Measurements from ENCODE around the gene BCKDHB.

DNA sequence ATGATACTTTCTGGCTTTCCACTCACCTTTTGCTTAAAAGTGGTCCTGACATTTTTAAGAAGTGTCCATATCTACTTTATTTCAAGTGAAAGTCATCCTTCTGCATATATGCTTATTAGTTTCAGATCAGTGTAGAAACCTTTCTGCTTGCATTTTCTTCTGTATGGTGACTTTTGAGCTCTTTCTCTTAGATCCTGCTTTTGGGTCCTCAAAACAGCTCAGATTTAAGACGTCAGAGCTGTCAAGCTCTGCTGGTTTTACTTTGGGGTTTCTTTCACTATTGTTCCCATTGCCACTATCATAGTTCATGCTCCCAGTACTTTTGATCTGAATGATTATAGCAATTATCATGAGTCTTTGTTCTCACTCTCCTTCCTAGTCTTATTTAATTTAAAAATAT is 41.7 kb downstream of the BCKDHB start:
- TF ChIP-seq, protein P1, sequence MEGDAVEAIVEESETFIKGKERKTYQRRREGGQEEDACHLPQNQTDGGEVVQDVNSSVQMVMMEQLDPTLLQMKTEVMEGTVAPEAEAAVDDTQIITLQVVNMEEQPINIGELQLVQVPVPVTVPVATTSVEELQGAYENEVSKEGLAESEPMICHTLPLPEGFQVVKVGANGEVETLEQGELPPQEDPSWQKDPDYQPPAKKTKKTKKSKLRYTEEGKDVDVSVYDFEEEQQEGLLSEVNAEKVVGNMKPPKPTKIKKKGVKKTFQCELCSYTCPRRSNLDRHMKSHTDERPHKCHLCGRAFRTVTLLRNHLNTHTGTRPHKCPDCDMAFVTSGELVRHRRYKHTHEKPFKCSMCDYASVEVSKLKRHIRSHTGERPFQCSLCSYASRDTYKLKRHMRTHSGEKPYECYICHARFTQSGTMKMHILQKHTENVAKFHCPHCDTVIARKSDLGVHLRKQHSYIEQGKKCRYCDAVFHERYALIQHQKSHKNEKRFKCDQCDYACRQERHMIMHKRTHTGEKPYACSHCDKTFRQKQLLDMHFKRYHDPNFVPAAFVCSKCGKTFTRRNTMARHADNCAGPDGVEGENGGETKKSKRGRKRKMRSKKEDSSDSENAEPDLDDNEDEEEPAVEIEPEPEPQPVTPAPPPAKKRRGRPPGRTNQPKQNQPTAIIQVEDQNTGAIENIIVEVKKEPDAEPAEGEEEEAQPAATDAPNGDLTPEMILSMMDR (IDR thresholded peaks at IDR 0.05), result no peak
- TF ChIP-seq POLR2A (IDR thresholded peaks at IDR 0.05), result no peak
